ENCODE results near the gene ZMYND11.

Gene ZMYND11

DNA sequence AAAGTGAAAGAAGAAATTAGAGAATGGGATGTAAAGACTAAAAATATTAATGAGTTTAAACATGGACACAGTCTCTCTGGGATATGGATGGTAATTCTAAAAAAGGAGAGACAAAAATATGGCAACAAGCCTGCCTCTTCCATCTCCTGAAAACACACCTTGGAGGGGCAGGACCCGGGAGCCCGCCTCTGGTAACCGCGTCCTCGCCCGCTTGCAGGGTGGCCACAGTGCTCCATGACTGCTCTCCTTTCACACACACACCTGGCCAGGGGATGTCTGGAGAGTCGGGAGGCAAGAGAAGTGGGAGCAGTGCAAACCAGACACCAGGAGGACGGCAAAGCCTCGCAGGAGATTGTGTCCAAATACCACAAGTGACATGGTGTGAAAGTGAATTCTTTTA, 166.3 kb downstream of the ZMYND11 start:
- Mint-ChIP-seq H3K4me3 (no peak overlapping the region), H3K9me3 (no peaks in the 10 kb centered on the region), H3K36me3 (ENCODE audit: low read depth) (peaks cover 39% of the 10 kb centered on the region), H3K27me3 (ENCODE audit: low read depth) (no peaks in the 10 kb centered on the region), H3K27ac (no peak overlapping the region), H3K4me1 (peaks cover 16% of the 10 kb centered on the region)
- TF ChIP-seq, protein P1, sequence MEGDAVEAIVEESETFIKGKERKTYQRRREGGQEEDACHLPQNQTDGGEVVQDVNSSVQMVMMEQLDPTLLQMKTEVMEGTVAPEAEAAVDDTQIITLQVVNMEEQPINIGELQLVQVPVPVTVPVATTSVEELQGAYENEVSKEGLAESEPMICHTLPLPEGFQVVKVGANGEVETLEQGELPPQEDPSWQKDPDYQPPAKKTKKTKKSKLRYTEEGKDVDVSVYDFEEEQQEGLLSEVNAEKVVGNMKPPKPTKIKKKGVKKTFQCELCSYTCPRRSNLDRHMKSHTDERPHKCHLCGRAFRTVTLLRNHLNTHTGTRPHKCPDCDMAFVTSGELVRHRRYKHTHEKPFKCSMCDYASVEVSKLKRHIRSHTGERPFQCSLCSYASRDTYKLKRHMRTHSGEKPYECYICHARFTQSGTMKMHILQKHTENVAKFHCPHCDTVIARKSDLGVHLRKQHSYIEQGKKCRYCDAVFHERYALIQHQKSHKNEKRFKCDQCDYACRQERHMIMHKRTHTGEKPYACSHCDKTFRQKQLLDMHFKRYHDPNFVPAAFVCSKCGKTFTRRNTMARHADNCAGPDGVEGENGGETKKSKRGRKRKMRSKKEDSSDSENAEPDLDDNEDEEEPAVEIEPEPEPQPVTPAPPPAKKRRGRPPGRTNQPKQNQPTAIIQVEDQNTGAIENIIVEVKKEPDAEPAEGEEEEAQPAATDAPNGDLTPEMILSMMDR (IDR thresholded peaks at IDR 0.05; ENCODE audit: unreplicated experiment in 3 of 3): no peak
